Keratinocyte (primary cell): ENCODE measurements around the gene SH3BP5L.

Source experiments
- CTCF ChIP-seq, 3 experiments: IDR thresholded peaks in 1 of 3; conservative IDR thresholded peaks in 1 of 3; optimal IDR thresholded peaks in 1 of 3; 2 replicates in 2 of 3; 3 replicates in 1 of 3; pipeline versions ENCODE3 to v1.5.1; 2011; ENCODE audit warnings: low read length in 3 of 3, mild to moderate bottlenecking in 3 of 3, moderate library complexity in 2 of 3, control low read depth in 1 of 3, inconsistent platforms in 1 of 3; ENCODE audit not compliant: insufficient read depth in 2 of 3; ENCODE audit errors: extremely low read depth in 1 of 3
- EZH2 ChIP-seq: IDR thresholded peaks from one replicate; pipeline ENCODE4 v1.6.1; 2012; ENCODE audit warnings: inconsistent platforms, mild to moderate bottlenecking, low read length, moderate library complexity

DNA sequence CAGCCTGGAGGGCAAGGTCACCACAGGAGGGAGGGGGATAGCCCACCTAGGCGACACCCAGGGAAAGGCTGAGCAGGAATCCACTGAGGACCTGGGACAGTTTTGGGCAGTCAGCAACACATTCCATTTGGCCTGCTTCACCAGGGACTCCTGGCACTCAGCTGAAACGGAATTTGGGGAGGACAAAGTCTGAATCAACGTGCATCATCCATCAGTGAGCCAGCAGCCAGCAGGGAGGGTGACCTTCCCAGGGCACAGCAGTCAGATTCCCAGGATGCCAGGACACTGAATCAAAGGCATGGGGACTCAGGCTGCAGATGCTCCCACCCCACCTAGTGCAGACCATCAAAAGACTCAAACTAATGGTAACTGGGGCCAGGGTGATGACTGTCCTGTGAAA lies 4.6 kb downstream of the SH3BP5L start:
- TF ChIP-seq CTCF (optimal IDR thresholded peaks at IDR 0.05 in 1 of 3, IDR thresholded peaks at IDR 0.05 in 1 of 3, conservative IDR thresholded peaks at IDR 0.05 in 1 of 3; ENCODE audit: extremely low read depth in 1 of 3, insufficient read depth in 2 of 3, low read length in 3 of 3), result no peak
- TF ChIP-seq EZH2, result no peak
